Gastrocnemius medialis (tissue), 4 donors: Measurements from ENCODE around the gene ZNF605. TPM values are rescaled to one million over a fixed set of nuclear protein-coding genes. Genes with fewer than 3 reads are reported as not detected.
A peak's percentile ranks its signal among the peaks of the same experiment; 100 is the strongest.

ENCODE experiments used
- ATAC-seq, 2 donors: fragments of 150-250 bp; one replicate each; pipeline ENCODE4 v1.9.1; 2016
- DNase-seq, 2 donors: peaks; one replicate each; pipeline ENCODE4 v3.0.0-alpha.2; 2019
- H3K27ac ChIP-seq, 4 donors: fragments of 200-600 bp; sonication (generic); 1 replicate in 1 of 4; 2 replicates in 3 of 4; pipeline ENCODE4 v1.5.1; 2016 to 2018; ENCODE audit warnings: mild to moderate bottlenecking in 2 of 4, moderate library complexity in 1 of 4
- H3K27me3 ChIP-seq, 3 donors: fragments of 200-600 bp; sonication (generic) in 2 of 3; 1 replicate in 1 of 3; 2 replicates in 2 of 3; pipeline versions ENCODE4 v1.5.1 to v1.6.0; 2016 to 2019; ENCODE audit warnings: mild to moderate bottlenecking in 1 of 3, moderate library complexity in 1 of 3
- H3K36me3 ChIP-seq, 2 donors: fragments of 200-600 bp; sonication (generic) in 1 of 2; one replicate each; pipeline ENCODE4 v1.5.1; 2017 to 2018
- H3K4me1 ChIP-seq, 2 donors: fragments of 200-600 bp; sonication (generic) in 1 of 2; one replicate each; pipeline ENCODE4 v1.5.1; 2016 to 2017; ENCODE audit warnings: mild to moderate bottlenecking in 2 of 2
- H3K4me3 ChIP-seq, 4 donors: fragments of 200-600 bp; sonication (generic) in 3 of 4; 1 replicate in 1 of 4; 2 replicates in 3 of 4; pipeline ENCODE4 v1.5.1; 2016 to 2019; ENCODE audit warnings: mild to moderate bottlenecking in 2 of 4
- H3K9me3 ChIP-seq, 3 donors: fragments of 200-600 bp; sonication (generic) in 2 of 3; 1 replicate in 1 of 3; 2 replicates in 2 of 3; pipeline ENCODE4 v1.5.1; 2016 to 2019
- POLR2A ChIP-seq, 2 donors: fragments of 450-650 bp; IDR thresholded peaks; one replicate each; pipeline ENCODE4 v1.6.1; 2017; ENCODE audit warnings: antibody characterized with exemption in 2 of 2, mild to moderate bottlenecking in 2 of 2, moderate library complexity in 2 of 2
- in situ Hi-C, 4 donors: fragments of 200-750 bp; cut with MboI; loops; one replicate each; pipeline versions ENCODE4 v1.15.0 to v1.8.0; 2017; ENCODE audit warnings: low sequenced_read_pairs in 4 of 4
- intact Hi-C: fragments of 100-400 bp; cut with DNase I; formaldehyde crosslinking; loops from one replicate; pipeline ENCODE4 v1.15.1; 2023; ENCODE audit warnings: low total_unique reads
- total RNA-seq, 4 donors: library from RNA; depleted of rRNA; stranded (reverse); fragments of >200 nt; gene quantifications; one replicate each; pipeline versions ENCODE4 v1.1.0 to v1.2.3, GENCODE V29; 2016
- TF ChIP-seq, protein P1 (sequence below), 5 experiments: fragments of 450-650 bp in 3 of 5; fragments of 200-600 bp in 2 of 5; sonication (generic) in 2 of 5; IDR thresholded peaks in 4 of 5; conservative IDR thresholded peaks in 1 of 5; 1 replicate in 4 of 5; 2 replicates in 1 of 5; pipeline ENCODE4 v1.5.1; 2016 to 2019; ENCODE audit warnings: antibody characterized with exemption in 5 of 5, mild to moderate bottlenecking in 3 of 5, moderate library complexity in 3 of 5

Gene ZNF605
- total RNA-seq, 4 donors from 2014 or later = 2.1 to 4.6 (median 2.2) TPM

DNA sequence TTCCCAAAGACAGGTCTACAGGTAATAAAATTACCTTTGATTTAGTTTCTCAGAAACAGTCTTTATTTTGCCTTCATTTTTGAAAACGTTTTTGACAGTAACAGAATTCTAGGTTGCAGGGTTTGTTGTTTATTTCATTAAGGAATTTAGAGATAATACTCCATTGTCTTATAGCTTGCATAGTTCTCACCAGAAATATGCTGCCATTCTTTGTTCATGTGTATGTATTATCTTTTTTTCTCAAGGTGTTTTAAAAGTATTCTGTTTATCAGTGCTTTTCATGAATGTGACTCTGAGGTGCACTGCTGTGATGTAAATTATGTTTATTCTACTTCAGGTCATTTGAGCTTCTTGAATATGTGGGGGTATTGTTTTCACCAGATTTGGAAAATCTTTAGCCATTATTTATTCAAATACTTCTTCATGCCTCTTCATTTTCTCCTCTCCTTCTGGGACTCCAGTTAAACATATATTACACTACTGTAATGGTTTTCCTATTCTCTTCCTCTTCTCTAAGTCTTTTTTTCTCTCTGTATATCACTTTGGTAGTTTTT is 32.7 kb downstream of the ZNF605 start:
- TF ChIP-seq, protein P1, sequence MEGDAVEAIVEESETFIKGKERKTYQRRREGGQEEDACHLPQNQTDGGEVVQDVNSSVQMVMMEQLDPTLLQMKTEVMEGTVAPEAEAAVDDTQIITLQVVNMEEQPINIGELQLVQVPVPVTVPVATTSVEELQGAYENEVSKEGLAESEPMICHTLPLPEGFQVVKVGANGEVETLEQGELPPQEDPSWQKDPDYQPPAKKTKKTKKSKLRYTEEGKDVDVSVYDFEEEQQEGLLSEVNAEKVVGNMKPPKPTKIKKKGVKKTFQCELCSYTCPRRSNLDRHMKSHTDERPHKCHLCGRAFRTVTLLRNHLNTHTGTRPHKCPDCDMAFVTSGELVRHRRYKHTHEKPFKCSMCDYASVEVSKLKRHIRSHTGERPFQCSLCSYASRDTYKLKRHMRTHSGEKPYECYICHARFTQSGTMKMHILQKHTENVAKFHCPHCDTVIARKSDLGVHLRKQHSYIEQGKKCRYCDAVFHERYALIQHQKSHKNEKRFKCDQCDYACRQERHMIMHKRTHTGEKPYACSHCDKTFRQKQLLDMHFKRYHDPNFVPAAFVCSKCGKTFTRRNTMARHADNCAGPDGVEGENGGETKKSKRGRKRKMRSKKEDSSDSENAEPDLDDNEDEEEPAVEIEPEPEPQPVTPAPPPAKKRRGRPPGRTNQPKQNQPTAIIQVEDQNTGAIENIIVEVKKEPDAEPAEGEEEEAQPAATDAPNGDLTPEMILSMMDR (IDR thresholded peaks at IDR 0.05 in 4 of 5, conservative IDR thresholded peaks at IDR 0.05 in 1 of 5) = no peak
- TF ChIP-seq POLR2A (IDR thresholded peaks at IDR 0.05) = no peak
- ATAC-seq = no peak
- Histone ChIP-seq H3K36me3 (peaks cover 27 to 77% of the 10 kb centered on the region in 2 donors), H3K4me3 (peak overlapping the region in 1 of 4 donors; percentile 37), H3K27me3 (peaks cover 0 to 5% (median 0%) of the 10 kb centered on the region in 3 donors), H3K4me1 (no peaks in the 10 kb centered on the region), H3K27ac (no peak overlapping the region), H3K9me3 (peaks cover 50 to 89% (median 56%) of the 10 kb centered on the region in 3 donors)
- intact Hi-C loops (no loop called here), in situ Hi-C loops (no loop called here)
- DNase-seq = no peak

DNA sequence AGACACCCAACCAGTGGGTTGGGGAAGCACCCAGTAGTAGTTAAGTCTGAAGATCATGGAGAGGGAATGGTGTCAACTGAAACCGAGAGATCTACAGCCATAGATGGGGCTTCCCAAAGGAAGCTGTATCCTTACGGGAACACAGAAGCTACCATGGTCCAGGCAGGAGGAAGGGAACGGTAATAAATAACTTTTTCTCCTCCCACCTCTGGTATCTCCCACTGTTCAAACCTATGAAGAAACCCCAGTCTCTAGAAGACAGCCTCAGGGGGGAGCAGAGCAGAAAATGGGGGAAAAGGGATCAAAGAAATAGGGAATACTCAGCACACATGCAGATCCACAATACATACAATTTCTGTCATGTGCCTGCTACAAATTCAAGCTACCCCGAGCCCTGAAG is 33.4 kb downstream of the ZNF605 start:
- no peaks in the 10 kb centered on the region for H3K4me1 ChIP-seq
- DNase-seq (no peak), ATAC-seq (no peak)
- no peak for TF ChIP-seq POLR2A (IDR thresholded peaks at IDR 0.05)
- H3K9me3 ChIP-seq = peaks cover 42 to 87% (median 54%) of the 10 kb centered on the region in 3 donors
- intact Hi-C loops = no loop called here
- peaks cover 0 to 5% (median 0%) of the 10 kb centered on the region in 3 donors for H3K27me3 ChIP-seq
- peak overlapping the region in 1 of 4 donors; percentile 11 for H3K4me3 ChIP-seq
- no peak overlapping the region for H3K27ac ChIP-seq
- in situ Hi-C loops = no loop called here
- peaks cover 25 to 69% of the 10 kb centered on the region in 2 donors for H3K36me3 ChIP-seq

DNA sequence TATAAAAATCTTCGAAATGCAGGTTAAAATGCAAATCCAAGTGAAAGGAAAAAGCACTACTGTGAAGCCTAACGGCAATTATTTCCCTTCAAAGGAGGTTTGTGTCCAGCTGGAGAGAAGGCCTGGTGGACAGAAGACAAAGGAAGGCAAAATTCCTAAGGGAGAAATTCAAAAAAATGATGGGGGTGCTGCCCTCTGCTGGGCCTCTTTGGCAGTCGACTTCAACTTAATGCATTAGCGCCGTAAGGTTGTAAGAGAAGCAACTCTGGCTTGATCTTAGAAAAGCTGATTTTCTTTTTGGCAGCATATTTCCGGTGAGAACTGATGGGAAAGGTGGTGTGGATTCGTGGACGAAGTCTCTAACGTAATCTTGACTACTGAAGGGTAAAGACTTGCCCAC is 34.4 kb downstream of the ZNF605 start:
- H3K9me3 ChIP-seq = peaks cover 35 to 87% (median 46%) of the 10 kb centered on the region in 3 donors
- H3K36me3 ChIP-seq = peaks cover 20 to 59% of the 10 kb centered on the region in 2 donors
- ATAC-seq = no peak

DNA sequence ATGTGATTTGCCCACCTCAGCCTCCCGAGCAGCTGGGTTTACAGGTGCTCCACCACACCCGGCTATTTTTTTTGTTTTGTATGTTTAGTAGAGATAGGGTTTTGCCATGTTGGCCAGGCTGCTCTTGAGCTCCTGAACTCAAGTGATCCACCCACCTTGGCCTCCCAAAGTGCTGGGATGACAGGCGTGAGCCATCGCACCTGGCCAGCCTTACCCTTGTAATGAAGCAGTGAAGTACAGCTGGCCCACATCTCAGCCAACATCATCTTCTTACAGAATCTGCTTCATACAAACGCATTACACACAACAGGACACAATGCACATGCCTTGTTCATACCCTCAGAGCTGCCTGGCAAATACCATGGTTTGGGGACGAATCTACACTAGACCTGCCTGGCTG is 37.4 kb downstream of the ZNF605 start:
- in situ Hi-C loops (no loop called here), intact Hi-C loops (no loop called here)
- H3K9me3 ChIP-seq = peaks cover 9 to 78% (median 24%) of the 10 kb centered on the region in 3 donors
- H3K36me3 ChIP-seq = peaks cover 0 to 29% of the 10 kb centered on the region in 2 donors
- H3K27me3 ChIP-seq = no peaks in the 10 kb centered on the region
- DNase-seq = no peak
- no peak overlapping the region for H3K4me3 ChIP-seq
- ATAC-seq = no peak
- TF ChIP-seq POLR2A (IDR thresholded peaks at IDR 0.05) = no peak
- TF ChIP-seq, protein P1 (IDR thresholded peaks at IDR 0.05 in 4 of 5, conservative IDR thresholded peaks at IDR 0.05 in 1 of 5) = no peak
- no peaks in the 10 kb centered on the region for H3K4me1 ChIP-seq
- no peak overlapping the region for H3K27ac ChIP-seq

More for the DNA sequence above, 34.4 kb downstream of the ZNF605 start:
- Histone ChIP-seq H3K27ac (no peak overlapping the region), H3K27me3 (peaks cover 0 to 5% (median 0%) of the 10 kb centered on the region in 3 donors), H3K4me3 (peak overlapping the region in 1 of 4 donors; percentile 11), H3K4me1 (no peaks in the 10 kb centered on the region)
- no peak for DNase-seq
- in situ Hi-C loops = no loop called here
- intact Hi-C loops = no loop called here
- TF ChIP-seq, protein P1 (IDR thresholded peaks at IDR 0.05 in 4 of 5, conservative IDR thresholded peaks at IDR 0.05 in 1 of 5) = no peak

DNA sequence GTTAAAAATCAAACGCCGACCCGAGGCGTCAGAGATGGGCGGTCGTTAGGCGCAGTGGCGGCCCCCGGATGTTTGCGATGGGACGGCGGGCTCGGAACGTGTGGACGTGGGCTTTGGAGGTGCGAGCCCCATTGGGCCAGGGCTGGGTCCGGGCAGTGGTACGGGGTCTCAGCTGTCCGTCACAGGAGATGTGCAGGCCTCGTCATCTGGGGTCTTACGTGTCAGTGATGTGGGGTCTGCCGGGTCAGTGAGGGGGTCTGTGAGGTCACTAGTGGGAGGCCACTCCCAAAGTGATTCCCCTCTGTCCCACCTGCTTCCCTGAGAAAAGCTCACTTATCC is 47.1 kb downstream of the ZNF605 start:
- Histone ChIP-seq H3K27ac (peak overlapping the region; percentile 36 to 67 (median 48)), H3K9me3 (peaks cover 0 to 18% (median 3%) of the 10 kb centered on the region in 3 donors), H3K36me3 (no peaks in the 10 kb centered on the region), H3K27me3 (peaks cover 0 to 18% (median 7%) of the 10 kb centered on the region in 3 donors), H3K4me3 (peak overlapping the region; percentile 53 to 59 (median 58)), H3K4me1 (no peaks in the 10 kb centered on the region)
- intact Hi-C loops = no loop called here
- ATAC-seq (no peak), DNase-seq (no peak)
- in situ Hi-C loops = no loop called here
- TF ChIP-seq POLR2A (IDR thresholded peaks at IDR 0.05) = no peak
- TF ChIP-seq, protein P1 (IDR thresholded peaks at IDR 0.05 in 4 of 5, conservative IDR thresholded peaks at IDR 0.05 in 1 of 5) = no peak
